HEK293 (cell line): ENCODE results near the gene STIP1.

ENCODE experiments used
- CTCF ChIA-PET: fragments of 350-600 bp; formaldehyde crosslinking; extraction: SDS; loops from one replicate; lab custom pipeline; 2021; ENCODE audit warnings: antibody characterized with exemption; lab: Yijun Ruan, JAX
- POLR2A ChIA-PET: fragments of 300-600 bp; formaldehyde crosslinking; extraction: SDS; loops from one replicate; lab custom pipeline; 2020; ENCODE audit warnings: antibody characterized with exemption, inconsistent platforms; lab: Yijun Ruan, JAX
- H3K27ac ChIP-seq: fragments of 200-500 bp; sonication (Bioruptor generic); 2 replicates; pipeline ENCODE4 v1.5.1; 2014; ENCODE audit warnings: low read depth, low read length, control low read depth, inconsistent platforms; ENCODE audit errors: extremely low read depth
- H3K36me3 ChIP-seq, 2 experiments: fragments of 200-500 bp in 1 of 2; sonication (Bioruptor generic) in 1 of 2; 1 replicate in 1 of 2; 2 replicates in 1 of 2; pipeline ENCODE4 v1.5.1; 2014 to 2017; ENCODE audit warnings: inconsistent platforms in 2 of 2, low read length in 2 of 2; ENCODE audit not compliant: control insufficient read depth in 2 of 2, insufficient read depth in 1 of 2
- H3K4me1 ChIP-seq: fragments of 200-500 bp; sonication (Bioruptor generic); 2 replicates; pipeline ENCODE4 v1.5.1; 2014; ENCODE audit warnings: mild to moderate bottlenecking, low read length, inconsistent platforms; ENCODE audit not compliant: control insufficient read depth, insufficient read depth
- H3K4me3 ChIP-seq: 2 replicates; pipeline ENCODE4 v1.5.1; 2011; ENCODE audit warnings: low read depth, mild to moderate bottlenecking, control low read depth, low read length, moderate library complexity
- H3K9me3 ChIP-seq: fragments of 200-500 bp; sonication (Bioruptor generic); 2 replicates; pipeline ENCODE4 v1.5.1; 2014; ENCODE audit warnings: low read depth, low read length, inconsistent platforms; ENCODE audit not compliant: control insufficient read depth, insufficient read depth
- GLIS1 ChIP-seq: fragments of 450-650 bp; formaldehyde crosslinking; IDR thresholded peaks from 2 replicates; pipeline ENCODE4 v1.5.1; 2016; ENCODE audit warnings: missing biosample characterization, missing genetic modification characterization
- KLF1 ChIP-seq: fragments of 450-650 bp; formaldehyde crosslinking; IDR thresholded peaks from 2 replicates; pipeline ENCODE4 v1.5.1; 2016; ENCODE audit warnings: missing biosample characterization, missing genetic modification characterization
- MEIS1 ChIP-seq: sonication (generic); formaldehyde crosslinking; IDR thresholded peaks from 2 replicates; pipeline ENCODE4 v1.8.1; 2022; ENCODE audit warnings: missing genetic modification reagents, mild to moderate bottlenecking, borderline replicate concordance
- PATZ1 ChIP-seq: fragments of 450-650 bp; formaldehyde crosslinking; IDR thresholded peaks from 2 replicates; pipeline ENCODE4 v1.5.1; 2016; ENCODE audit warnings: missing biosample characterization, missing genetic modification characterization
- SCRT2 ChIP-seq: fragments of 450-650 bp; formaldehyde crosslinking; IDR thresholded peaks from 2 replicates; pipeline ENCODE4 v1.5.1; 2016; ENCODE audit warnings: missing biosample characterization, missing genetic modification characterization
- SP2 ChIP-seq: fragments of 450-650 bp; formaldehyde crosslinking; IDR thresholded peaks from 2 replicates; pipeline ENCODE4 v1.5.1; 2016; ENCODE audit warnings: missing biosample characterization, missing genetic modification characterization
- TSHZ1 ChIP-seq: fragments of 450-650 bp; formaldehyde crosslinking; IDR thresholded peaks from 2 replicates; pipeline ENCODE4 v1.5.1; 2016; ENCODE audit warnings: missing biosample characterization, missing genetic modification characterization, borderline replicate concordance
- YY1 ChIP-seq: fragments of 450-650 bp; formaldehyde crosslinking; IDR thresholded peaks from 2 replicates; pipeline ENCODE4 v1.5.1; 2018; ENCODE audit warnings: missing biosample characterization, missing genetic modification characterization
- ZBTB20 ChIP-seq: fragments of 450-650 bp; formaldehyde crosslinking; IDR thresholded peaks from 2 replicates; pipeline ENCODE4 v1.5.1; 2016; ENCODE audit warnings: missing biosample characterization, missing genetic modification characterization
- ZFHX2 ChIP-seq: fragments of 450-650 bp; formaldehyde crosslinking; conservative IDR thresholded peaks from 2 replicates; pipeline ENCODE4 v1.5.1; 2016; ENCODE audit warnings: missing biosample characterization, missing genetic modification characterization
- ZIC2 ChIP-seq: fragments of 450-650 bp; formaldehyde crosslinking; IDR thresholded peaks from 2 replicates; pipeline ENCODE4 v1.5.1; 2016; ENCODE audit warnings: missing biosample characterization, missing genetic modification characterization
- ZNF10 ChIP-seq: fragments of 450-650 bp; formaldehyde crosslinking; IDR thresholded peaks from 2 replicates; pipeline ENCODE4 v1.5.1; 2017; ENCODE audit warnings: missing biosample characterization, missing genetic modification characterization
- ZNF133 ChIP-seq: fragments of 450-650 bp; formaldehyde crosslinking; IDR thresholded peaks from 2 replicates; pipeline ENCODE4 v1.5.1; 2016; ENCODE audit warnings: missing biosample characterization, missing genetic modification characterization
- ZNF174 ChIP-seq: fragments of 450-650 bp; formaldehyde crosslinking; IDR thresholded peaks from 2 replicates; pipeline ENCODE4 v1.5.0; 2017; ENCODE audit warnings: missing biosample characterization, mild to moderate bottlenecking, missing genetic modification characterization
- ZNF202 ChIP-seq: fragments of 450-650 bp; formaldehyde crosslinking; IDR thresholded peaks from 2 replicates; pipeline ENCODE4 v1.5.1; 2016; ENCODE audit warnings: missing biosample characterization, missing genetic modification characterization, borderline replicate concordance
- ZNF214 ChIP-seq: fragments of 450-650 bp; formaldehyde crosslinking; IDR thresholded peaks from 2 replicates; pipeline ENCODE4 v1.5.1; 2017; ENCODE audit warnings: missing biosample characterization, mild to moderate bottlenecking, missing genetic modification characterization, borderline replicate concordance
- ZNF239 ChIP-seq: fragments of 450-650 bp; formaldehyde crosslinking; IDR thresholded peaks from 2 replicates; pipeline ENCODE4 v1.5.1; 2016; ENCODE audit warnings: missing biosample characterization, missing genetic modification characterization
- ZNF274 ChIP-seq, 2 experiments: fragments of 200-500 bp in 1 of 2; fragments of 450-650 bp in 1 of 2; sonication (Bioruptor generic) in 1 of 2; formaldehyde crosslinking in 1 of 2; IDR thresholded peaks; 2 replicates each; pipeline versions ENCODE4 v1.5.1 to v1.6.1; 2014 to 2016; ENCODE audit warnings: borderline replicate concordance in 1 of 2, inconsistent platforms in 1 of 2, low read length in 1 of 2, missing biosample characterization in 1 of 2, missing genetic modification characterization in 1 of 2
- ZNF366 ChIP-seq: fragments of 450-650 bp; formaldehyde crosslinking; conservative IDR thresholded peaks from 2 replicates; pipeline ENCODE4 v1.5.1; 2016; ENCODE audit warnings: missing biosample characterization, missing genetic modification characterization
- ZNF391 ChIP-seq: fragments of 450-650 bp; formaldehyde crosslinking; IDR thresholded peaks from 2 replicates; pipeline ENCODE4 v1.5.1; 2016; ENCODE audit warnings: low read depth, missing biosample characterization, missing genetic modification characterization, borderline replicate concordance
- ZNF488 ChIP-seq: fragments of 450-650 bp; formaldehyde crosslinking; IDR thresholded peaks from 2 replicates; pipeline ENCODE4 v1.5.1; 2016; ENCODE audit warnings: missing biosample characterization, missing genetic modification characterization
- ZNF513 ChIP-seq: fragments of 450-650 bp; IDR thresholded peaks from 2 replicates; pipeline ENCODE4 v1.5.1; 2018; ENCODE audit warnings: missing biosample characterization, missing genetic modification characterization
- TF ChIP-seq, protein P1 (sequence below): fragments of 450-650 bp; formaldehyde crosslinking; IDR thresholded peaks from 2 replicates; pipeline ENCODE4 v1.5.1; 2016; ENCODE audit warnings: missing biosample characterization, missing genetic modification characterization
- TF ChIP-seq, protein P2 (sequence below): fragments of 450-650 bp; formaldehyde crosslinking; IDR thresholded peaks from 2 replicates; pipeline ENCODE4 v1.5.0; 2017; ENCODE audit warnings: missing biosample characterization, missing genetic modification characterization, borderline replicate concordance

Gene STIP1

DNA sequence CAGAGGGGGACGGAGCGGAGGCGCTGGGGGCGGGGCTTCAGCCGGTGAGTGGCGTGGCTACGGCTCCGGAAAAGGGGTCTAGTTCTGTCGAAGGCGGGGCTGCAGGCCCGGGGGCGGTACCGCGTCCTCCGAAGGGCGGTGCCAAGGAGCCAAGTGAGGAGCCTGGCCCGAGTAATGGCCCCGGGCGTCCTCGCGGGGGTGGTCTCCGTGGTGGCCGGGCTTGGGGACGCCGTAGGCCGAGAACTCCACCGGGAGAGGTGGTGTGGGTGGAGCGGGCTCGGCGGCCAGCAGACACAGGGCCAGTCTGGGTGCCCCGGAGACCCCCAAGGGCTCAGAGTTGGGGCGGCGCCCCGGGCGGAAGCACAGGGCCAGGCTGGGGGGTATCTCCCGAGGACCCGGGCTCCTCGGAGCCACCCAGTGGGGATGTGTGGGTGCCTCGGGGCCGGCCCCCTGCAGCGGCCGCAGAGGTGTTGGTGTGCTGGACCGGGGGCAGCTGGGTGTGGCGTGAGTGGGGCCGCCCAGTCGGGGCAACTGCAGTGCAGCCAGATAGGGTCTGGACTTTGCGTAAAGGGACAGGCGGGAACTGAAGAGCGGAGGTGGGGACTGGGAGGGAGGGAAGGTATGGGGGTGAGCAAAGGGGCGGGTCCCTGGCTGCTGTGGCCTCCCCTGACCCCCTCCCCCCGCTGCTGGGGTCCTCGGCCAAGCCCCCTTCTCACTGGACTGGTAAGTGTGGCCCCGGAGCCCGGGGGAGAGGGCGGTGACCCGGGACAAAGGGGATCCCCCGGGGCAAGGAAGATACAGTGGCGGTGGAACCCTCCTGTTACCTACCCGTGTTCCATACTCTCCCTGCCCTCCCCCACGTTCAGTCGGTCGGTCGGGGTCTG, 55.8 kb downstream of the STIP1 start (continued):
- TF ChIP-seq TSHZ1 (tag by site-specific recombination) (no peak), ZNF239 (tag by site-specific recombination) (no peak), ZNF513 (no peak), SCRT2 (no peak), ZNF366 (tag by site-specific recombination) (peak; percentile 52; the same call in 1 of the 2 replicates), ZNF202 (no peak), ZNF10 (tag by site-specific recombination) (no peak), ZNF274 (IDR thresholded peaks at IDR 0.05; ENCODE audit: low read length) (no peak), ZNF274 (tag by site-specific recombination; IDR thresholded peaks at IDR 0.05; ENCODE audit: borderline replicate concordance) (no peak), YY1 (peak; percentile 19; the same call in 1 of the 2 replicates), ZIC2 (peak; percentile 74)
- TF ChIP-seq, protein P1, sequence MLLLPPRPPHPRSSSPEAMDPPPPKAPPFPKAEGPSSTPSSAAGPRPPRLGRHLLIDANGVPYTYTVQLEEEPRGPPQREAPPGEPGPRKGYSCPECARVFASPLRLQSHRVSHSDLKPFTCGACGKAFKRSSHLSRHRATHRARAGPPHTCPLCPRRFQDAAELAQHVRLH (tag by site-specific recombination): no peak
- TF ChIP-seq, protein P2, sequence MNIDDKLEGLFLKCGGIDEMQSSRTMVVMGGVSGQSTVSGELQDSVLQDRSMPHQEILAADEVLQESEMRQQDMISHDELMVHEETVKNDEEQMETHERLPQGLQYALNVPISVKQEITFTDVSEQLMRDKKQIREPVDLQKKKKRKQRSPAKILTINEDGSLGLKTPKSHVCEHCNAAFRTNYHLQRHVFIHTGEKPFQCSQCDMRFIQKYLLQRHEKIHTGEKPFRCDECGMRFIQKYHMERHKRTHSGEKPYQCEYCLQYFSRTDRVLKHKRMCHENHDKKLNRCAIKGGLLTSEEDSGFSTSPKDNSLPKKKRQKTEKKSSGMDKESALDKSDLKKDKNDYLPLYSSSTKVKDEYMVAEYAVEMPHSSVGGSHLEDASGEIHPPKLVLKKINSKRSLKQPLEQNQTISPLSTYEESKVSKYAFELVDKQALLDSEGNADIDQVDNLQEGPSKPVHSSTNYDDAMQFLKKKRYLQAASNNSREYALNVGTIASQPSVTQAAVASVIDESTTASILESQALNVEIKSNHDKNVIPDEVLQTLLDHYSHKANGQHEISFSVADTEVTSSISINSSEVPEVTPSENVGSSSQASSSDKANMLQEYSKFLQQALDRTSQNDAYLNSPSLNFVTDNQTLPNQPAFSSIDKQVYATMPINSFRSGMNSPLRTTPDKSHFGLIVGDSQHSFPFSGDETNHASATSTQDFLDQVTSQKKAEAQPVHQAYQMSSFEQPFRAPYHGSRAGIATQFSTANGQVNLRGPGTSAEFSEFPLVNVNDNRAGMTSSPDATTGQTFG (tag by site-specific recombination): no peak

GRCh38 chr11:64243236-64243854, 57.4 kb downstream of the STIP1 start:
- ChIA-PET POLR2A (interaction anchor here (0.8 to 7.2 kb wide), 10 partner anchors 8 to 74 kb away, joined by 3 to 96 read pairs (median 4); partner anchors contain the start of genes BAD, ESRRA, PRDX5 and STIP1), CTCF (interaction anchor here (0.6 to 2.2 kb wide), 7 partner anchors 8 to 112 kb away, joined by 3 to 13 read pairs (median 5); partner anchors contain the start of genes FERMT3 and PLCB3)
- Histone ChIP-seq H3K4me1 (no peaks in the 10 kb centered on the region), H3K36me3 (peaks cover 0 to 27% of the 10 kb centered on the region in 2 experiments; a peak in 1 of 3 replicates), H3K27ac (no peak overlapping the region), H3K9me3 (no peaks in the 10 kb centered on the region), H3K4me3 (no peak overlapping the region)
- TF ChIP-seq ZNF133 (no peak), ZNF174 (tag by site-specific recombination) (no peak), SP2 (peak; percentile 14; the same call in 1 of the 2 replicates), MEIS1 (CRISPR knock-in tag) (no peak), GLIS1 (tag by site-specific recombination) (peak; percentile 87), ZNF214 (no peak), PATZ1 (tag by site-specific recombination) (peak; percentile 60), ZFHX2 (peak; percentile 74), ZNF391 (tag by site-specific recombination) (no peak), ZBTB20 (tag by site-specific recombination) (peak; percentile 39; the same call in 1 of the 2 replicates), KLF1 (0 out of 2 replicates have a peak, but pooled peaks have one; percentile 33), ZNF488 (tag by site-specific recombination) (no peak)
